ENCODE data around the gene ATP8B4.

DNA sequence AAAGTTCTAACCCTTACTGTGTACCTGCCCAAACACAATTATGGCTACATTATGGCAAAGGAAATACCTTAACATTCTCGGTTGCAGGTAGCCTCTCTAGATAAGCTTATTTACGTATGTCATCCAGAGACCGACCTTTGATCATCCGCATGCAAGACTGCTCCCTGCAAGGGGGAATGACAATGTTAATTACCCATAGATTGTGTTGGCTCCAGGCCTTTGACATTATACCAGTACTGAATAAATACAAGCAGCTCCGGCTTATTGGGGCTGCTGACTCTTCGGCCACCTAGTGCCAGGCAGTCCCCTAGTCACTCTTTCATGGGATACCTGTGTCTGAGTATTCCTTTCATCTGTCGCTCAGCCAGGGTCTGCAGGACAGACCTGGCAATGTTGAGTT is 274.6 kb downstream of the ATP8B4 start:
- TF ChIP-seq POLR2A (IDR thresholded peaks at IDR 0.05): no peak
- TF ChIP-seq POLR2AphosphoS5 (IDR thresholded peaks at IDR 0.05): no peak
- TF ChIP-seq, protein P1, sequence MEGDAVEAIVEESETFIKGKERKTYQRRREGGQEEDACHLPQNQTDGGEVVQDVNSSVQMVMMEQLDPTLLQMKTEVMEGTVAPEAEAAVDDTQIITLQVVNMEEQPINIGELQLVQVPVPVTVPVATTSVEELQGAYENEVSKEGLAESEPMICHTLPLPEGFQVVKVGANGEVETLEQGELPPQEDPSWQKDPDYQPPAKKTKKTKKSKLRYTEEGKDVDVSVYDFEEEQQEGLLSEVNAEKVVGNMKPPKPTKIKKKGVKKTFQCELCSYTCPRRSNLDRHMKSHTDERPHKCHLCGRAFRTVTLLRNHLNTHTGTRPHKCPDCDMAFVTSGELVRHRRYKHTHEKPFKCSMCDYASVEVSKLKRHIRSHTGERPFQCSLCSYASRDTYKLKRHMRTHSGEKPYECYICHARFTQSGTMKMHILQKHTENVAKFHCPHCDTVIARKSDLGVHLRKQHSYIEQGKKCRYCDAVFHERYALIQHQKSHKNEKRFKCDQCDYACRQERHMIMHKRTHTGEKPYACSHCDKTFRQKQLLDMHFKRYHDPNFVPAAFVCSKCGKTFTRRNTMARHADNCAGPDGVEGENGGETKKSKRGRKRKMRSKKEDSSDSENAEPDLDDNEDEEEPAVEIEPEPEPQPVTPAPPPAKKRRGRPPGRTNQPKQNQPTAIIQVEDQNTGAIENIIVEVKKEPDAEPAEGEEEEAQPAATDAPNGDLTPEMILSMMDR (IDR thresholded peaks at IDR 0.05): no peak

All from prostate gland (tissue), 2 donors.